ENCODE data around the gene NEGR1. TPM values are rescaled to one million over a fixed set of nuclear protein-coding genes. Genes with fewer than 3 reads are reported as not detected.

NEGR1 gene
- 1 to 10 TPM; 4.6 to 5.7 (median 5.0) TPM for total RNA-seq

DNA sequence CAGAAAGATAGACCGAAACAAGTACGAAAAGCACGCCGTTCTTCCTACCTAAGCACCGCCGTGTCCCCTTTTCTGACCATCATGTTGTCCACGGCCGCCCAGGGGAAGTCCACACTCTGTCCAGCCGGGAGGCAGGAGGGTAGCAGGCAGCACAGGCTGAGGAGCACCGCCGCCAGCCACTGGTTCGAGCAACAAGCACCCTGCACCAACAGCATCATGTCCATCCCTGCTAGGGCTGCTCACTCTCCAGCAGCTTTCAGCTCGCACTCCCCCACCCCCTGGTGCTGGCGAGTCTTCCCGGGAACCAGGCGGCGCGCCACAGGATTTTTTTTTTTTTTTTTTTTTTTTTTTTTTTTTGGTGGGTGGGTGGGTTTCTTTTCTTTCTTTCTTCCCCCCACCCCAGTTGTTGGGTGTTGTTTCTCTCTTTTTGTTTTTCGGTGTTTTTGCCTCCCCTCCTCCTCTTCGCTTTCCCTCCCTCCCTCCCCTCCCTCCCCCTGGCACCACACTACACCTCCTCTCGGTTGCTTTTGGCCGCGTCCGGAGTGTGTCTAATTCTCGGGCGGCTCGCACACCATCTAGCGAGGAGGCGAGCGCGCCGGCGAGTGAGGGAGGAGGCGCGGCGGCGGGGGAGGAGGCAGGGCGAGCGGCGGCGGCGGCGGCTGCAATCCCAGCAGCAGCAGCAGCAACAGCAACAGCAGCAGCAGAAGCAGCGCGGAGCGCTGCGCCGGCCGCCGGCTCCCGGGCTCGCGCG, at the start of gene NEGR1:
Gene NEGR1, minus strand, starts transcription at position 269 of the 751 bp plus-strand sequence.
- H3K4me1 ChIP-seq: peaks cover 6 to 7% of the 10 kb centered on the region in 2 donors

DNA sequence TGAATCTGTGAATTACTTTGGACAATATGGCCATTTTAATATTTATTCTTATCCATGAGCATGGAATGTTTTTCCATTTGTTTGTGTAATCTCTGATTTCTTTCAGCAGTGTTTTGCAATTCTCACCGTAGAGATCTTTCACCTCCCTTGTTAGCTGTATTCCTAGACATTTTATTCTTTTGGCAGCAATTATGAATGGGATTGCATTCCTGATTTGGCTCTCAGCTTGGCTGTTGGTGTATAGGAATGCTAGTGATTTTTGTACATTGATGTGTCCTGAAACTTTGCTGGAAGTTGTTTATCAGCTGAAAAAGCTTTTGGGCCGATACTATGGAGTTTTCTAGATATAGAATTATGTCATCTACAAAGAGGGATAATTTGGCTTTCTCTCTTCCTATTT, 44.2 kb upstream of the NEGR1 start:
- DNase-seq (no peak), ATAC-seq (no peak)
- H3K4me3 ChIP-seq: no peak overlapping the region
- H3K27ac ChIP-seq: no peak overlapping the region
- H3K9me3 ChIP-seq: no peaks in the 10 kb centered on the region
- in situ Hi-C loops (cut with MboI; ENCODE audit: low sequenced_read_pairs in 4 of 4) (no loop called here), intact Hi-C loops (cut with DNase I; ENCODE audit: low total_unique reads) (no loop called here)
- H3K27me3 ChIP-seq: no peaks in the 10 kb centered on the region
- H3K4me1 ChIP-seq: no peaks in the 10 kb centered on the region
- TF ChIP-seq POLR2A (IDR thresholded peaks at IDR 0.05): no peak
- TF ChIP-seq, protein P1, sequence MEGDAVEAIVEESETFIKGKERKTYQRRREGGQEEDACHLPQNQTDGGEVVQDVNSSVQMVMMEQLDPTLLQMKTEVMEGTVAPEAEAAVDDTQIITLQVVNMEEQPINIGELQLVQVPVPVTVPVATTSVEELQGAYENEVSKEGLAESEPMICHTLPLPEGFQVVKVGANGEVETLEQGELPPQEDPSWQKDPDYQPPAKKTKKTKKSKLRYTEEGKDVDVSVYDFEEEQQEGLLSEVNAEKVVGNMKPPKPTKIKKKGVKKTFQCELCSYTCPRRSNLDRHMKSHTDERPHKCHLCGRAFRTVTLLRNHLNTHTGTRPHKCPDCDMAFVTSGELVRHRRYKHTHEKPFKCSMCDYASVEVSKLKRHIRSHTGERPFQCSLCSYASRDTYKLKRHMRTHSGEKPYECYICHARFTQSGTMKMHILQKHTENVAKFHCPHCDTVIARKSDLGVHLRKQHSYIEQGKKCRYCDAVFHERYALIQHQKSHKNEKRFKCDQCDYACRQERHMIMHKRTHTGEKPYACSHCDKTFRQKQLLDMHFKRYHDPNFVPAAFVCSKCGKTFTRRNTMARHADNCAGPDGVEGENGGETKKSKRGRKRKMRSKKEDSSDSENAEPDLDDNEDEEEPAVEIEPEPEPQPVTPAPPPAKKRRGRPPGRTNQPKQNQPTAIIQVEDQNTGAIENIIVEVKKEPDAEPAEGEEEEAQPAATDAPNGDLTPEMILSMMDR (IDR thresholded peaks at IDR 0.05 in 4 of 5, conservative IDR thresholded peaks at IDR 0.05 in 1 of 5): no peak
- no peaks in the 10 kb centered on the region for H3K36me3 ChIP-seq

More for the DNA sequence above, at the start of gene NEGR1:
- peak; percentile 61 to 78 for ATAC-seq
- in situ Hi-C loops (cut with MboI; ENCODE audit: low sequenced_read_pairs in 4 of 4) (no loop called here), intact Hi-C loops (cut with DNase I; ENCODE audit: low total_unique reads) (no loop called here)
- Histone ChIP-seq H3K4me3 (peak within 1 kb of the TSS; percentile 63 to 75 (median 70)), H3K27me3 (peaks cover 0 to 3% (median 0%) of the 10 kb centered on the region in 3 donors), H3K9me3 (no peaks in the 10 kb centered on the region), H3K27ac (peak within 1 kb of the TSS; percentile 59 to 85 (median 69)), H3K36me3 (no peaks in the 10 kb centered on the region)
- peak; percentile 49 to 68 for DNase-seq
- TF ChIP-seq, protein P1 (IDR thresholded peaks at IDR 0.05 in 4 of 5, conservative IDR thresholded peaks at IDR 0.05 in 1 of 5): peak in 1 of 5 experiments; percentile 29
- peak; percentile 19 to 33 for TF ChIP-seq POLR2A (IDR thresholded peaks at IDR 0.05)

DNA sequence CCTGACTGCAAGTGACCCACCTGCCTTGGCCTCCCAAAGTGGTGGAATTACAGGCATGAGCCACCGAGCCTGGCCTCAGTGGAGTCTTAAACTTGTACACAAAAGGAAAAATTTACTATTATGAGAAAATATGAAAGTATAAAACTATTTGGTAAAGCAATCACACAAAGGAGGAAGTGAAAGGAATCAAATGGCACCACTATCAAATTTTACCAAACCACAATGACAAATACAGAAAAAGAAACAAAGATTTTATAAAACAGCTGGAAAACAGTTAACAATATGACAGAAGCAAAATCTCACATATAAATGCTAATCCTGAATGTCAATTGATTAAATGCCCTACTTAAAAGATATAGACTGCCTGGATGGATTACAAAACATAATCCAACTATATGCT, 42.1 kb upstream of the NEGR1 start:
- Histone ChIP-seq H3K4me3 (no peak overlapping the region), H3K27me3 (no peaks in the 10 kb centered on the region), H3K27ac (no peak overlapping the region), H3K9me3 (no peaks in the 10 kb centered on the region), H3K4me1 (no peaks in the 10 kb centered on the region), H3K36me3 (no peaks in the 10 kb centered on the region)
- in situ Hi-C loops (cut with MboI; ENCODE audit: low sequenced_read_pairs in 4 of 4) (no loop called here), intact Hi-C loops (cut with DNase I; ENCODE audit: low total_unique reads) (no loop called here)
- TF ChIP-seq, protein P1 (IDR thresholded peaks at IDR 0.05 in 4 of 5, conservative IDR thresholded peaks at IDR 0.05 in 1 of 5): no peak
- TF ChIP-seq POLR2A (IDR thresholded peaks at IDR 0.05): no peak
- DNase-seq: no peak
- no peak for ATAC-seq

DNA sequence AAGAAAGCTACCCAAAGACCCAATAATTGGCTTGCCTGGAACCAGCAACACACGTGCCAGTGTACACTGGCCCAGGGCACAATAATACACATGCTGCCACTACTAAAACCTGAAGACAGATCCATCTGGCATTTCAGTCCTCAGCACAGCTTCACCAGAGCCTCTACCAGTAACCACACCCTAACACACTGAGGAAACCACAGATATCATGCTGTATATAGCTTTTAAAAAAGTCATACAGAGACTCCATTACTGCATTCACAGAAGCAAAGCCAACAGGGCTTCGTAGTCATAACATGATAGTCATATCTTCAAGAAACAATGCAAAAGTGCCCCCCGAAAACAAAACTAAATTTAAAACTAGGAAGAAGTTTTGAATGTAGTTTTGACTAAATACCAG, 40.6 kb upstream of the NEGR1 start:
- H3K4me1 ChIP-seq: no peaks in the 10 kb centered on the region
- no peak overlapping the region for H3K4me3 ChIP-seq
- in situ Hi-C loops (cut with MboI; ENCODE audit: low sequenced_read_pairs in 4 of 4) (no loop called here), intact Hi-C loops (cut with DNase I; ENCODE audit: low total_unique reads) (no loop called here)
- no peaks in the 10 kb centered on the region for H3K36me3 ChIP-seq
- no peaks in the 10 kb centered on the region for H3K27me3 ChIP-seq
- no peak for DNase-seq
- no peak overlapping the region for H3K27ac ChIP-seq
- TF ChIP-seq, protein P1 (IDR thresholded peaks at IDR 0.05 in 4 of 5, conservative IDR thresholded peaks at IDR 0.05 in 1 of 5): no peak
- ATAC-seq: no peak
- H3K9me3 ChIP-seq: no peaks in the 10 kb centered on the region
